Gastroesophageal sphincter (tissue), 3 donors: ENCODE measurements around the gene UBE2E3.

Experiments used
- CTCF ChIP-seq, 4 experiments: fragments of 200-600 bp in 2 of 4; fragments of 450-650 bp in 2 of 4; sonication (generic) in 1 of 4; IDR thresholded peaks; one replicate each; pipeline ENCODE4 v1.5.1; 2017 to 2019; ENCODE audit warnings: antibody characterized with exemption in 4 of 4, mild to moderate bottlenecking in 2 of 4, moderate library complexity in 2 of 4
- EP300 ChIP-seq: sonication (generic); formaldehyde crosslinking; IDR thresholded peaks from one replicate; pipeline ENCODE4 v1.6.1; 2017; ENCODE audit warnings: antibody characterized with exemption, mild to moderate bottlenecking
- POLR2A ChIP-seq, 2 donors: fragments of 450-650 bp; IDR thresholded peaks; one replicate each; pipeline ENCODE4 v1.6.1; 2017; ENCODE audit warnings: antibody characterized with exemption in 2 of 2, mild to moderate bottlenecking in 2 of 2, moderate library complexity in 1 of 2
- POLR2AphosphoS5 ChIP-seq: sonication (generic); formaldehyde crosslinking; IDR thresholded peaks from one replicate; pipeline ENCODE4 v1.6.1; 2017; ENCODE audit warnings: antibody characterized with exemption

DNA sequence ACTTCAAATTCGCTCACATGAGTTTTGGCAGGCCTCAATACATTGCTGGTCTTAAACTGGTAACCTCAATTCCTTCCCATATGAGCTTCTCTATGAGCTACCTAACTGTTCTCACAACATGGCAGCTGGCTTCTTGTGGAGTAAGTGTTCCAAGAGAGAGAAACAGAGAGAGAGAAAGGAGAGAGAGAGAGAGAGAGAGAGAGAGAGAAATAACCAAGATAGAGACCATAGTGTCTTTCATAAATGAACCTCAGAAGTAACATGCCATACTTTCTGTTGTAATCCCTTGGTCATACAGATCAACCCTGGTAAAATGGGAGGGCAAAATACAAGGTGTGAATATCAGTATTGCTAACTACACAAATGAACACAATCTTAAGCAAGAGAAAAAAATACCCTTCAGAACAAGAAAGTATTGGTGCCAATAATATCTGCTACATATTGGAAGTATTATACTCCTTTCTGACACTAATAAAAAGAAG lies 33.2 kb upstream of the UBE2E3 start:
- no peak for TF ChIP-seq POLR2AphosphoS5
- no peak for TF ChIP-seq CTCF (IDR thresholded peaks at IDR 0.05)
- no peak for TF ChIP-seq POLR2A (IDR thresholded peaks at IDR 0.05)
- no peak for TF ChIP-seq EP300
